ENCODE results near the gene SLC30A7.
"Not testable (repeated sequence)": the region's sequence is repeated elsewhere in the genome, so short reads cannot be mapped to it uniquely, and the experiment has no call there.

SLC30A7 gene

GRCh38 chr1:100895540-100896480 lies at the start of gene SLC30A7:
Gene SLC30A7, plus strand, starts transcription at chr1:100896090. Its CDS starts 173 bp downstream, at chr1:100896263.
- peak; percentile 84 for DNase-seq

- DNase-seq = no peak
These were observed 48.4 kb upstream of the SLC30A7 start for GRCh38 chr1:100847361-100848082.

GRCh38 chr1:100851726-100852125 lies 44.2 kb upstream of the SLC30A7 start:
- DNase-seq = no peak

GRCh38 chr1:100852976-100853375 lies 42.9 kb upstream of the SLC30A7 start:
- DNase-seq = no peak

GRCh38 chr1:100855116-100855515 lies 40.8 kb upstream of the SLC30A7 start:
- not testable (repeated sequence) for DNase-seq

GRCh38 chr1:100860397-100860991 lies 35.4 kb upstream of the SLC30A7 start:
- DNase-seq = no peak

- DNase-seq = no peak
These were observed 34.5 kb upstream of the SLC30A7 start for GRCh38 chr1:100861379-100861778.

DNA sequence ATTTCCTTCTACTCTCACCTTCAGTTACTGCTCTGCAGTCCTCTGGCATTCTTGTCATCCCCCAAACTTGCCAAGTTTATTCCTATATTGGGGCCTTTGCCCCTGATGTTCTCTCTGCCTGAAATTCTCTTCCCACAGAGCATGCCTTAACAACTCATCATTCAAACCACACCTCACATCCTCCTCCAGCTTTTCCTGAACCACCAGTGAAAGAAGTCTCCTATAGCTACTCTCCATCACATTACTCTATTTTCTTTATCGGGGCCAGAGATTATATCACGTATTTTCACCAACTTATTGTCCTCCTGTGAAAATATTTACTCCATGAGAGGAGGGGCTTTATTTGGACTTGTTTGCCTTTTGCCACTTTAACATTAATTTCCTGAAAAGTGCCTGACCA lies 33.3 kb upstream of the SLC30A7 start:
- DNase-seq = no peak

- DNase-seq = no peak
These were observed 29.6 kb upstream of the SLC30A7 start for GRCh38 chr1:100866041-100866900.

GRCh38 chr1:100866901-100867206 lies 29.0 kb upstream of the SLC30A7 start:
- DNase-seq = no peak

- DNase-seq = no peak
These were observed 27.4 kb upstream of the SLC30A7 start for GRCh38 chr1:100868364-100868995.

DNA sequence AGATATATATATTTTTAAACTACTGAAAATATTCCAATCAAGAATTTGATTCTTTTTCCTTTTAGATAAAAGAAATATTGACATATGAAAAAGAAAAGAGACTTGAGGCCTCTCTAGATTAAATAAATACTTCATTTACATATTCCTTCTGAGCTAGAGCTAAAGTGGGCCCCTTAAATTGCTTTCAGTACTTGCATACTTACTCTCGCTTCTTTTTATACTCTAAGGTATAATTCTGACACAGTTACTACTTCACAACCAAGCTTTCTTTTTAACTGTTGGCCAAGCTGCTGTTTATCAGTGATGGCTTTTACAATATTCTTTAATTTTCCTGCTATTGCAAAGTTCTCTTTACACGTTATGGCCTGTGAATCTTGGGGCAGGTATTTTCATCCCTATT lies 25.9 kb upstream of the SLC30A7 start:
- DNase-seq = no peak

DNA sequence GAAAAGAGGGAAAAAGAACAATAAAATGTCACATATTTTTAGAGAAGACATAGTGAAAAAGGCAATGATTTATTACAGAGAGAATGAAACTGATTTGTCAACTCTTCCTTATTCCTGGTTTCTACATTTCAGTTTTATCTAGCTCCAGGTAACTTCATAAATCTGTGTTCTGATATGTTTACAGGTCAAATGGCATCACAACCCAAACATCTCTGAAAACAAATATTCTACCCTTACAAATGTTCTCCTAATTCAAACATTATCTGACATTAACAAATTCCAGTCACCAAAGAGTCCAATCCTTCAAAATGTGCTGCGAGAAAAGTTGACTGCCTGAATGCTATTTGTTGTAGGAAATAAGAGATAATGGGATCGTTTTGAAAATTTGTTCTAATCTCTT lies 21.5 kb upstream of the SLC30A7 start:
- DNase-seq = no peak

DNA sequence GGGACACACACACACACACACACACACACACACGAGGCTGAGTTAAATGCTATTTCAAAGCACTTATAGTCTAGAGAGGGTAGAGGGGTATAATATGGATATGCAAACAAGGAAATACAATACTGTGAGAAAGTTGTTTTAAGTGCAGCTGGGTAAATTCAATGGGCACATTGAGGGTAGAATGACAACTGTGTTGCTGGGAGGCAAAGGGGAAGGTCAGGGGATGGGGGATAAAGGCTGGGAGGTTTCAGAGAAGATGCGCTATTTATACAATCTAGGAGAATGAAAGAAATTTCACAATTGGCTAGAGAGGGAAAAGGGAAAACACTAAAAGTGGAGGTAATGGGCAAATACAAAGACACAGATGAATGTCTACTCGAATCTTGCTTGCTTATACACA lies 20.7 kb upstream of the SLC30A7 start:
- no peak for DNase-seq

DNA sequence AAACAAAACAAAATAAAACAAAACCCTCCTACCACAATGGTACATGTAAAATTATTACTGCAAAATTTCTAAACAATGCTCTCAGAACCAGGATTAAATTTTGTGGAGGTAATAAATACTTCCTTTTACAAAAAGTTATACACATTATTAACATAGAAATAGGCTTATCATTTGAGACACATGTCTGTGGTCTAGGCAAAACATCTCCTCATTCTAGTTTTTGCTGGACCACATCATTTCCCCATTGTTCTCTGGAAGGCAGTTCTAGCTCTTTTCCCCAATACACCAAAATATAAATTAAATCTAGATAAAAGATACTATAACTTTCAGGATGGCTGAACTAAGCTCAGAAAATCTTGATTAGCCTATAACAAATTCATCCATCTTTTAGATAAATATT lies 19.6 kb upstream of the SLC30A7 start:
- DNase-seq = no peak

DNA sequence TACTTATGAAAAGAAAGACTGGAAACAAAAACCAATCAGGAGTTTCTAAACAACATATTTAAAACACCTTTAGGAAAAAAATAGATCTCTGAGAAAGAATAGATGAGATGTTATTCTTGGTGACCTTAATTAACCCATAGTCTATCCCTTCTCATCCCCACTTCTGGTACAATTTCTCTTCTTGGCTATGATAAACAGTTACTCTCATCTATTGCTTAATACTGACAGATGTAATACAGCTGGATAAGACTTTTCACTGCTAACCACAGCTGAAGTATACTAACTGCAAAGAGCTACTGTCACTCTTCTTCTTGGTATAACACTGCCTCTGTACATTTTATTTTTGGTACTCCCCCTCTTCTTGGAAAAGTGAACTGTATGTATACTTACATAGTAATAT lies 16.5 kb upstream of the SLC30A7 start:
- DNase-seq = no peak

- no peak for DNase-seq
These were observed 14.2 kb upstream of the SLC30A7 start for GRCh38 chr1:100881687-100882086.

- no peak for DNase-seq
These were observed 13.2 kb upstream of the SLC30A7 start for GRCh38 chr1:100882698-100883097.

DNA sequence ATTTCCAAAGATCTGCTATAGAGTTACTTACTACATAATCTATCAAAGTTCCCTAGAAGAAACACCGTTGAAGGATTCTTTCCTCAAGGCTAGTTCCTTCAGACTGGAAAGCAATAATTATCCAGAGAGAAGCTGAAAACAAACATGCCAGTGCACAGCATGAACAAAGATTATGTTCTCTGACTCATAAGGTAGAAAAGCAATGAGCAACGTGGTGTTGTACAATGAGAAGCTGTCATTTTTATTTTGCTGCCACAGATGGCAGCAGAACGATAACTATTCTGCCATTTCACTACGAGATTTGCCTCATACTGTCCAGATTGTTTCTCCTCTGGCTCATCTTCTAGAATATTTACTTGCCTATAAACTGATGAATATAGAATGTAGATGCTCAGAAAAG lies 11.9 kb upstream of the SLC30A7 start:
- DNase-seq = no peak

- not testable (repeated sequence) for DNase-seq
These were observed 6.9 kb upstream of the SLC30A7 start for GRCh38 chr1:100889007-100889406.

GRCh38 chr1:100889869-100890482 lies 5.9 kb upstream of the SLC30A7 start:
- not testable (repeated sequence) for DNase-seq

DNA sequence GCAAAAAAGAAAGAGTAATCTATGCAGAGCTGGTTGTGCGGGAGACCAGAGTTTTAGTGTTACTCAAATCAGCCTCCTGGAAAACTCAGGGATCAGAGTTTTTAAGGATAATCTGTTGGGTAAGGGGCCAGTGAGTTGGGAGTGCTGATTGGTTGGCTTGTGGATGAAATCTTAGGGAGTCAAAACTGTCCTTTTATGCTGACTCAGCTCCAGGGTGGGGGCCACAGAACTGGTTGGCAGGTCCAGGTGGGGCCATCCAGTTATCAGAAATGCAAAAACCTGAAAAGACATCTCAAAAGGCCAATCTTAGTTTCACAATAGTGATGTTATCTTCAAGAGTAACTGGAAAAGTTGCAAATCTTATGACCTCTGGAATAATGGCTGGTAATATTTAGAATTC lies 4.5 kb upstream of the SLC30A7 start:
- DNase-seq = no peak
